ENCODE measurements around the gene LIF.
"Not testable (repeated sequence)": the region's sequence is repeated elsewhere in the genome, so short reads cannot be mapped to it uniquely, and the experiment has no call there.

Gene LIF

GRCh38 chr22:30205281-30206115, 41.1 kb downstream of the LIF start:
- DNase-seq: no peak

GRCh38 chr22:30204742-30205111, 41.8 kb downstream of the LIF start:
- DNase-seq: no peak

GRCh38 chr22:30204015-30204741, 42.4 kb downstream of the LIF start:
- no peak for DNase-seq

- DNase-seq: no peak
Observed at GRCh38 chr22:30202531-30203006, 44.0 kb downstream of the LIF start.

GRCh38 chr22:30201945-30202344, 44.6 kb downstream of the LIF start:
- DNase-seq: no peak

GRCh38 chr22:30200905-30201304, 45.7 kb downstream of the LIF start:
- not testable (repeated sequence) for DNase-seq

GRCh38 chr22:30198921-30199320, 47.6 kb downstream of the LIF start:
- DNase-seq: no peak

- DNase-seq: no peak
Observed at GRCh38 chr22:30198152-30198825, 48.3 kb downstream of the LIF start.

GRCh38 chr22:30197389-30197788, 49.2 kb downstream of the LIF start:
- DNase-seq: no peak

GRCh38 chr22:30196880-30197336, 49.7 kb downstream of the LIF start:
- no peak for DNase-seq

- DNase-seq: no peak
Observed at GRCh38 chr22:30196141-30196879, 50.2 kb downstream of the LIF start.

- DNase-seq: no peak
Observed at GRCh38 chr22:30195245-30196140, 51.1 kb downstream of the LIF start.

GRCh38 chr22:30193031-30193775, 53.4 kb downstream of the LIF start:
- DNase-seq: no peak

- no peak for DNase-seq
Observed at GRCh38 chr22:30192427-30192826, 54.1 kb downstream of the LIF start.

GRCh38 chr22:30191040-30191701, 55.4 kb downstream of the LIF start:
- DNase-seq: no peak

GRCh38 chr22:30190574-30190973, 56.0 kb downstream of the LIF start:
- no peak for DNase-seq
